DOHH2 (cell line): ENCODE measurements around the gene ALG1L2.
"Not testable (repeated sequence)": the region's sequence is repeated elsewhere in the genome, so short reads cannot be mapped to it uniquely, and the experiment has no call there.

Experiments used
- H3F3A ChIP-seq: fragments of 200-600 bp; sonication (generic), shearing (Covaris generic); 2 replicates; pipeline ENCODE4 v1.6.0; 2016; ENCODE audit warnings: antibody characterized with exemption, mild to moderate bottlenecking; ENCODE audit not compliant: control insufficient read depth, insufficient read depth
- H3K27ac ChIP-seq: fragments of 200-600 bp; sonication (generic); 2 replicates; pipeline ENCODE4 v1.5.1; 2014; ENCODE audit warnings: low read depth, mild to moderate bottlenecking, low read length, moderate library complexity
- H3K27me3 ChIP-seq: fragments of 200-600 bp; sonication (generic); 2 replicates; pipeline ENCODE4 v1.6.1; 2014; ENCODE audit warnings: mild to moderate bottlenecking, low read length, mixed read lengths; ENCODE audit not compliant: control insufficient read depth
- H3K36me3 ChIP-seq: fragments of 200-600 bp; sonication (generic); 2 replicates; pipeline ENCODE4 v1.6.1; 2014; ENCODE audit warnings: mild to moderate bottlenecking, low read length, moderate library complexity, mixed read lengths; ENCODE audit not compliant: control insufficient read depth
- H3K4me1 ChIP-seq: fragments of 200-600 bp; sonication (generic); 2 replicates; pipeline ENCODE4 v1.6.1; 2014; ENCODE audit warnings: mild to moderate bottlenecking, low read length, mixed read lengths; ENCODE audit not compliant: control insufficient read depth
- H3K4me2 ChIP-seq: fragments of 200-600 bp; sonication (generic); 2 replicates; pipeline ENCODE4 v1.6.0; 2014; ENCODE audit warnings: mild to moderate bottlenecking, low read length, moderate library complexity
- H3K4me3 ChIP-seq: fragments of 200-600 bp; sonication (generic); 2 replicates; pipeline ENCODE4 v1.5.1; 2014; ENCODE audit warnings: mild to moderate bottlenecking, low read length, mixed read lengths
- H3K79me2 ChIP-seq: fragments of 200-600 bp; sonication (generic); 2 replicates; pipeline ENCODE4 v1.6.1; 2014; ENCODE audit warnings: mild to moderate bottlenecking, low read length, mixed read lengths; ENCODE audit not compliant: control insufficient read depth
- H3K9me2 ChIP-seq: fragments of 200-600 bp; sonication (generic); replicated peaks from 2 replicates; pipeline ENCODE4 v1.6.1; 2014; ENCODE audit warnings: mild to moderate bottlenecking, low read length, mixed read lengths; ENCODE audit not compliant: control insufficient read depth
- H3K9me3 ChIP-seq: fragments of 200-600 bp; sonication (generic); 2 replicates; pipeline ENCODE4 v1.6.1; 2014; ENCODE audit warnings: antibody characterized with exemption, low read length, mixed read lengths; ENCODE audit not compliant: control insufficient read depth, insufficient read depth
- H4K20me1 ChIP-seq: fragments of 200-600 bp; sonication (generic); 2 replicates; pipeline ENCODE4 v1.6.0; 2014; ENCODE audit warnings: low read depth, mild to moderate bottlenecking, antibody characterized with exemption, low read length, moderate library complexity; ENCODE audit not compliant: control insufficient read depth, insufficient read depth
- CTCF ChIP-seq: fragments of 200-600 bp; sonication (generic); IDR thresholded peaks from one replicate; pipeline ENCODE4 v1.5.1; 2014; ENCODE audit warnings: antibody characterized with exemption, mild to moderate bottlenecking, low read depth, low read length; ENCODE audit not compliant: poor library complexity, severe bottlenecking

Gene ALG1L2

GRCh38 chr3:130097690-130098638 lies 16.3 kb downstream of the ALG1L2 start:
- H3K36me3 ChIP-seq, H3K27ac ChIP-seq, H3K9me2 ChIP-seq, H3K4me2 ChIP-seq, H3K9me3 ChIP-seq, H3K27me3 ChIP-seq, H3K4me3 ChIP-seq, H4K20me1 ChIP-seq, H3F3A ChIP-seq, H3K79me2 ChIP-seq: not testable (repeated sequence)
- TF ChIP-seq CTCF = peak; percentile 64
- H3K4me1 ChIP-seq = peaks cover 24% of the 10 kb centered on the region

GRCh38 chr3:130098639-130099385 lies 17.2 kb downstream of the ALG1L2 start:
- H3K9me2 ChIP-seq, H3K4me2 ChIP-seq, H4K20me1 ChIP-seq, H3K27ac ChIP-seq, H3K36me3 ChIP-seq, H3K9me3 ChIP-seq, H3F3A ChIP-seq, H3K79me2 ChIP-seq, H3K4me3 ChIP-seq, H3K27me3 ChIP-seq: not testable (repeated sequence)
- H3K4me1 ChIP-seq = peaks cover 17% of the 10 kb centered on the region

- H3K9me3 ChIP-seq, H3K27ac ChIP-seq, H3K27me3 ChIP-seq, H3F3A ChIP-seq, H3K9me2 ChIP-seq, H3K4me2 ChIP-seq, H3K4me3 ChIP-seq, H3K36me3 ChIP-seq, H4K20me1 ChIP-seq, H3K4me1 ChIP-seq, H3K79me2 ChIP-seq: not testable (repeated sequence)
Measured at GRCh38 chr3:130102545-130102944, 20.9 kb downstream of the ALG1L2 start.

GRCh38 chr3:130104191-130104590 lies 22.6 kb downstream of the ALG1L2 start:
- H3K4me2 ChIP-seq, H4K20me1 ChIP-seq, H3K79me2 ChIP-seq, H3K4me1 ChIP-seq, H3K9me2 ChIP-seq, H3K9me3 ChIP-seq, H3K27me3 ChIP-seq, H3K36me3 ChIP-seq, H3F3A ChIP-seq, H3K4me3 ChIP-seq, H3K27ac ChIP-seq: not testable (repeated sequence)

- not testable (repeated sequence) for H3K4me1 ChIP-seq, H4K20me1 ChIP-seq, H3K9me2 ChIP-seq, H3K9me3 ChIP-seq, H3K36me3 ChIP-seq, H3K27ac ChIP-seq, H3K4me3 ChIP-seq, H3F3A ChIP-seq, H3K27me3 ChIP-seq, H3K4me2 ChIP-seq
- peaks cover 17% of the 10 kb centered on the region for H3K79me2 ChIP-seq
Measured at GRCh38 chr3:130107333-130107995, 25.8 kb downstream of the ALG1L2 start.

- H3K4me2 ChIP-seq, H3K36me3 ChIP-seq, H3K27me3 ChIP-seq: not testable (repeated sequence)
Measured at GRCh38 chr3:130108836-130109585, 27.4 kb downstream of the ALG1L2 start.

More at GRCh38 chr3:130108836-130109585, 27.4 kb downstream of the ALG1L2 start:
- not testable (repeated sequence) for H3F3A ChIP-seq, H3K9me2 ChIP-seq, H3K27ac ChIP-seq, H3K9me3 ChIP-seq, H4K20me1 ChIP-seq, H3K4me3 ChIP-seq, H3K4me1 ChIP-seq
- H3K79me2 ChIP-seq = peaks cover 17% of the 10 kb centered on the region
